ENCODE measurements around the gene NOL12. TPM values are rescaled to one million over a fixed set of nuclear protein-coding genes. Genes with fewer than 3 reads are reported as not detected.

The NOL12 gene
- total RNA-seq, 1 experiment from 2014 or later = 32.7 TPM

DNA sequence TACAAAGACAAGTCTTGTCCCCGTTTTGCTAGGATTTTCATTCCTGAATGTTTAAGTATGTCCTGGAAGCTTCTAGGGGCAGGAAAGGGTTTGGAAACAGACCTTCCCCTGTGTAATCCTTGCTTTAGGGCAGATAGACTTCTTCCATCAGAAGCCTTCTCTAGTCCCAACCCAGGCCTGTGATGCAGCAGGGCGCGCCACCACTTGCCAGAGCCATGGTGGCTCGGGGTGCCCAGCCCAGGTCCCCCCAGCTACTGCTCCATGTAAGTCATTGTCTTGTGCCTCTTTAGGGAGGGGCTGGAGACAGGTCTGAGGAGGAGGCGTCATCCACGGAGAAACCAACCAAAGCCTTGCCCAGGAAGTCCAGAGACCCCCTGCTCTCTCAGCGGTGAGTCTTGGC, 4.3 kb downstream of the NOL12 start:
- no peaks in the 10 kb centered on the region for H3K27me3 ChIP-seq (ENCODE audit: control insufficient read depth, insufficient read depth, low read length)
- H3K9me3 ChIP-seq (ENCODE audit: control insufficient read depth, insufficient read depth, low read depth, low read length) = no peaks in the 10 kb centered on the region
- POLR2A ChIA-PET = no interaction called here
- in situ Hi-C loops (cut with HindIII; ENCODE audit: low pct_unique_long_range_greater_than_20kb, low sequenced_read_pairs) (no loop called here), intact Hi-C loops (cut with micrococcal nuclease; ENCODE audit: unreplicated experiment) (no loop called here)
- peaks cover 2% of the 10 kb centered on the region; the same call in 1 of the 2 replicates for H3K36me3 ChIP-seq (ENCODE audit: control insufficient read depth, insufficient read depth, low read length)
- H3K27ac ChIP-seq (ENCODE audit: low read length) = no peak overlapping the region
- TF ChIP-seq REST (IDR thresholded peaks at IDR 0.05; ENCODE audit: insufficient read depth in 1 of 2, low read depth in 2 of 2, low read length in 1 of 2) = no peak
- TF ChIP-seq TCF7L2 (IDR thresholded peaks at IDR 0.05; ENCODE audit: low read depth, low read length) = no peak
- no peak for TF ChIP-seq SIN3A (IDR thresholded peaks at IDR 0.05; ENCODE audit: borderline replicate concordance, insufficient read depth, low read depth, low read length)
- no peak for TF ChIP-seq POLR2AphosphoS5 (IDR thresholded peaks at IDR 0.05; ENCODE audit: low read depth, low read length)
- TF ChIP-seq, protein P1, sequence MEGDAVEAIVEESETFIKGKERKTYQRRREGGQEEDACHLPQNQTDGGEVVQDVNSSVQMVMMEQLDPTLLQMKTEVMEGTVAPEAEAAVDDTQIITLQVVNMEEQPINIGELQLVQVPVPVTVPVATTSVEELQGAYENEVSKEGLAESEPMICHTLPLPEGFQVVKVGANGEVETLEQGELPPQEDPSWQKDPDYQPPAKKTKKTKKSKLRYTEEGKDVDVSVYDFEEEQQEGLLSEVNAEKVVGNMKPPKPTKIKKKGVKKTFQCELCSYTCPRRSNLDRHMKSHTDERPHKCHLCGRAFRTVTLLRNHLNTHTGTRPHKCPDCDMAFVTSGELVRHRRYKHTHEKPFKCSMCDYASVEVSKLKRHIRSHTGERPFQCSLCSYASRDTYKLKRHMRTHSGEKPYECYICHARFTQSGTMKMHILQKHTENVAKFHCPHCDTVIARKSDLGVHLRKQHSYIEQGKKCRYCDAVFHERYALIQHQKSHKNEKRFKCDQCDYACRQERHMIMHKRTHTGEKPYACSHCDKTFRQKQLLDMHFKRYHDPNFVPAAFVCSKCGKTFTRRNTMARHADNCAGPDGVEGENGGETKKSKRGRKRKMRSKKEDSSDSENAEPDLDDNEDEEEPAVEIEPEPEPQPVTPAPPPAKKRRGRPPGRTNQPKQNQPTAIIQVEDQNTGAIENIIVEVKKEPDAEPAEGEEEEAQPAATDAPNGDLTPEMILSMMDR (IDR thresholded peaks at IDR 0.05) = no peak
- DNase-seq (ENCODE audit: low read depth, low spot score) (no peak), ATAC-seq (no peak)
- no peak overlapping the region for H3K4me3 ChIP-seq (ENCODE audit: low read depth in 2 of 2, low read length in 2 of 2)
- CTCF ChIA-PET = no interaction called here
- BruUV-seq (replicated peaks) = no TSS peak
- H3K4me1 ChIP-seq (ENCODE audit: control insufficient read depth, insufficient read depth, low read length) = no peaks in the 10 kb centered on the region

DNA sequence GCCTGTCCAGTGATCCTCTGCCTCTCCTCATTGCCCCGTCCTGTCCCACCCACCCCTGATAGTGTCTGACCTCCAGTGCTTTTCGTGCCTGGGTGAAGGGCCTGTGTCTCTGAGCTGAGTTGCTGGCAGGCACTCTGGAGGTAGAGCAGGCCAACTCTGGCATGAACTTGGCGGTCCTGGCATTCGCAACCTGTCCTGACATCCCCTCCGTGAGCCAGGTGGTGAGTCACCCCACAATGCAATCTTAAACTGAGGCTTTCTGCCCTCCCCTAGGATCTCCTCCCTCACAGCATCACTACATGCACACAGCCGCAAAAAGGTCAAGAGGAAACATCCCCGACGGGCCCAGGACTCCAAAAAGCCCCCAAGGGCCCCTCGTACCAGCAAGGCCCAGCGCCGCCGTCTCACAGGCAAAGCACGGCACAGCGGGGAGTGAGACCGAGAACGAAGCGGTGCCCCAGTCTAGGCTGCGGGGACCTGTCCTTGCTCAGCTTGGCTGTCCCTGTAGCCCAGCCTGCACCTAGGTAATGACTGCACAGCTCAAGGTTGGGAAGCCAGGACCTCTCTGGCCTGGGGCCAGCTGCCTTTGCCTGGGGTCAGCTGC, 4.9 kb downstream of the NOL12 start:
- Histone ChIP-seq H3K36me3 (ENCODE audit: control insufficient read depth, insufficient read depth, low read length) (peaks cover 2% of the 10 kb centered on the region; the same call in 1 of the 2 replicates), H3K4me1 (ENCODE audit: control insufficient read depth, insufficient read depth, low read length) (no peaks in the 10 kb centered on the region), H3K4me3 (ENCODE audit: low read depth in 2 of 2, low read length in 2 of 2) (no peak overlapping the region), H3K27me3 (ENCODE audit: control insufficient read depth, insufficient read depth, low read length) (no peaks in the 10 kb centered on the region), H3K27ac (ENCODE audit: low read length) (no peak overlapping the region), H3K9me3 (ENCODE audit: control insufficient read depth, insufficient read depth, low read depth, low read length) (no peaks in the 10 kb centered on the region)
- intact Hi-C loops (cut with micrococcal nuclease; ENCODE audit: unreplicated experiment) = no loop called here
- CTCF ChIA-PET = no interaction called here
- no TSS peak for BruUV-seq (replicated peaks)
- ATAC-seq (no peak), DNase-seq (ENCODE audit: low read depth, low spot score) (no peak)
- POLR2A ChIA-PET = no interaction called here
- TF ChIP-seq POLR2AphosphoS5 (IDR thresholded peaks at IDR 0.05; ENCODE audit: low read depth, low read length) (no peak), SIN3A (IDR thresholded peaks at IDR 0.05; ENCODE audit: borderline replicate concordance, insufficient read depth, low read depth, low read length) (no peak), TCF7L2 (IDR thresholded peaks at IDR 0.05; ENCODE audit: low read depth, low read length) (no peak), REST (IDR thresholded peaks at IDR 0.05; ENCODE audit: insufficient read depth in 1 of 2, low read depth in 2 of 2, low read length in 1 of 2) (no peak)
- TF ChIP-seq, protein P1 (IDR thresholded peaks at IDR 0.05) = no peak
- in situ Hi-C loops (cut with HindIII; ENCODE audit: low pct_unique_long_range_greater_than_20kb, low sequenced_read_pairs) = no loop called here

All from Panc1 (cell line).